GM23338 (cell line): ENCODE measurements around the gene NCF4. TPM values are rescaled to one million over a fixed set of nuclear protein-coding genes. Genes with fewer than 3 reads are reported as not detected.

Experiments used
- ETS1 ChIP-seq: IDR thresholded peaks from 2 replicates; pipeline ENCODE4 v1.6.1; 2016; ENCODE audit warnings: antibody characterized with exemption
- EZH2phosphoT487 ChIP-seq: fragments of 200-600 bp; sonication (generic); IDR thresholded peaks from one replicate; pipeline ENCODE4 v1.8.1; 2018; ENCODE audit warnings: antibody characterized with exemption; ENCODE audit not compliant: unreplicated experiment
- JUNB ChIP-seq: IDR thresholded peaks from one replicate; pipeline ENCODE4 v1.6.1; 2016; ENCODE audit warnings: antibody characterized with exemption; ENCODE audit not compliant: unreplicated experiment
- NANOG ChIP-seq: IDR thresholded peaks from 2 replicates; pipeline ENCODE4 v1.6.1; 2016; ENCODE audit warnings: antibody characterized with exemption, borderline replicate concordance
- POLR2AphosphoS5 ChIP-seq: IDR thresholded peaks from 2 replicates; pipeline ENCODE4 v1.6.1; 2016; ENCODE audit warnings: antibody characterized with exemption, low read depth
- REST ChIP-seq: IDR thresholded peaks from one replicate; pipeline ENCODE4 v1.6.1; 2018; ENCODE audit warnings: antibody characterized with exemption; ENCODE audit not compliant: unreplicated experiment
- polyA plus RNA-seq: library from polyadenylated mRNA; unstranded; fragments of >200 nt; fragmentation: Nextera tagmentation; extraction: Ambion mirVana; gene quantifications from 2 replicates; pipeline ENCODE4 v1.2.1, GENCODE V29; 2016
- total RNA-seq: library from RNA; depleted of rRNA; stranded (reverse); fragments of >200 nt; shearing (Covaris generic); gene quantifications from 2 replicates; pipeline ENCODE4 v1.2.3, GENCODE V29; 2014
- TF ChIP-seq, protein P1 (sequence below): fragments of 250-450 bp; sonication (Bioruptor Pico); IDR thresholded peaks from 2 replicates; pipeline ENCODE4 v1.5.0; 2020; ENCODE audit warnings: mild to moderate bottlenecking, moderate library complexity

NCF4 gene
- total and polyA plus RNA-seq, 2 experiments from 2014 or later = not detected

- TF ChIP-seq, protein P1, sequence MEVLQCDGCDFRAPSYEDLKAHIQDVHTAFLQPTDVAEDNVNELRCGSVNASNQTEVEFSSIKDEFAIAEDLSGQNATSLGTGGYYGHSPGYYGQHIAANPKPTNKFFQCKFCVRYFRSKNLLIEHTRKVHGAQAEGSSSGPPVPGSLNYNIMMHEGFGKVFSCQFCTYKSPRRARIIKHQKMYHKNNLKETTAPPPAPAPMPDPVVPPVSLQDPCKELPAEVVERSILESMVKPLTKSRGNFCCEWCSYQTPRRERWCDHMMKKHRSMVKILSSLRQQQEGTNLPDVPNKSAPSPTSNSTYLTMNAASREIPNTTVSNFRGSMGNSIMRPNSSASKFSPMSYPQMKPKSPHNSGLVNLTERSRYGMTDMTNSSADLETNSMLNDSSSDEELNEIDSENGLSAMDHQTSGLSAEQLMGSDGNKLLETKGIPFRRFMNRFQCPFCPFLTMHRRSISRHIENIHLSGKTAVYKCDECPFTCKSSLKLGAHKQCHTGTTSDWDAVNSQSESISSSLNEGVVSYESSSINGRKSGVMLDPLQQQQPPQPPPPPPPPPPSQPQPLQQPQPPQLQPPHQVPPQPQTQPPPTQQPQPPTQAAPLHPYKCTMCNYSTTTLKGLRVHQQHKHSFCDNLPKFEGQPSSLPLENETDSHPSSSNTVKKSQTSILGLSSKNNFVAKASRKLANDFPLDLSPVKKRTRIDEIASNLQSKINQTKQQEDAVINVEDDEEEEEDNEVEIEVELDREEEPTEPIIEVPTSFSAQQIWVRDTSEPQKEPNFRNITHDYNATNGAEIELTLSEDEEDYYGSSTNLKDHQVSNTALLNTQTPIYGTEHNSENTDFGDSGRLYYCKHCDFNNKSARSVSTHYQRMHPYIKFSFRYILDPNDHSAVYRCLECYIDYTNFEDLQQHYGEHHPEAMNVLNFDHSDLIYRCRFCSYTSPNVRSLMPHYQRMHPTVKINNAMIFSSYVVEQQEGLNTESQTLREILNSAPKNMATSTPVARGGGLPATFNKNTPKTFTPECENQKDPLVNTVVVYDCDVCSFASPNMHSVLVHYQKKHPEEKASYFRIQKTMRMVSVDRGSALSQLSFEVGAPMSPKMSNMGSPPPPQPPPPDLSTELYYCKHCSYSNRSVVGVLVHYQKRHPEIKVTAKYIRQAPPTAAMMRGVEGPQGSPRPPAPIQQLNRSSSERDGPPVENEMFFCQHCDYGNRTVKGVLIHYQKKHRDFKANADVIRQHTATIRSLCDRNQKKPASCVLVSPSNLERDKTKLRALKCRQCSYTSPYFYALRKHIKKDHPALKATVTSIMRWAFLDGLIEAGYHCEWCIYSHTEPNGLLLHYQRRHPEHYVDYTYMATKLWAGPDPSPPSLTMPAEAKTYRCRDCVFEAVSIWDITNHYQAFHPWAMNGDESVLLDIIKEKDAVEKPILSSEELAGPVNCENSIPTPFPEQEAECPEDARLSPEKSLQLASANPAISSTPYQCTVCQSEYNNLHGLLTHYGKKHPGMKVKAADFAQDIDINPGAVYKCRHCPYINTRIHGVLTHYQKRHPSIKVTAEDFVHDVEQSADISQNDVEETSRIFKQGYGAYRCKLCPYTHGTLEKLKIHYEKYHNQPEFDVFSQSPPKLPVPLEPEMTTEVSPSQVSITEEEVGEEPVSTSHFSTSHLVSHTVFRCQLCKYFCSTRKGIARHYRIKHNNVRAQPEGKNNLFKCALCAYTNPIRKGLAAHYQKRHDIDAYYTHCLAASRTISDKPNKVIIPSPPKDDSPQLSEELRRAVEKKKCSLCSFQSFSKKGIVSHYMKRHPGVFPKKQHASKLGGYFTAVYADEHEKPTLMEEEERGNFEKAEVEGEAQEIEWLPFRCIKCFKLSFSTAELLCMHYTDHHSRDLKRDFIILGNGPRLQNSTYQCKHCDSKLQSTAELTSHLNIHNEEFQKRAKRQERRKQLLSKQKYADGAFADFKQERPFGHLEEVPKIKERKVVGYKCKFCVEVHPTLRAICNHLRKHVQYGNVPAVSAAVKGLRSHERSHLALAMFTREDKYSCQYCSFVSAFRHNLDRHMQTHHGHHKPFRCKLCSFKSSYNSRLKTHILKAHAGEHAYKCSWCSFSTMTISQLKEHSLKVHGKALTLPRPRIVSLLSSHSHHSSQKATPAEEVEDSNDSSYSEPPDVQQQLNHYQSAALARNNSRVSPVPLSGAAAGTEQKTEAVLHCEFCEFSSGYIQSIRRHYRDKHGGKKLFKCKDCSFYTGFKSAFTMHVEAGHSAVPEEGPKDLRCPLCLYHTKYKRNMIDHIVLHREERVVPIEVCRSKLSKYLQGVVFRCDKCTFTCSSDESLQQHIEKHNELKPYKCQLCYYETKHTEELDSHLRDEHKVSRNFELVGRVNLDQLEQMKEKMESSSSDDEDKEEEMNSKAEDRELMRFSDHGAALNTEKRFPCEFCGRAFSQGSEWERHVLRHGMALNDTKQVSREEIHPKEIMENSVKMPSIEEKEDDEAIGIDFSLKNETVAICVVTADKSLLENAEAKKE (CRISPR knock-in tag) = no peak
- TF ChIP-seq EZH2phosphoT487 (no peak), POLR2AphosphoS5 (no peak), ETS1 (no peak), JUNB (no peak), NANOG (no peak), REST (no peak)
These were observed 14.5 kb upstream of the NCF4 start (continued) for GRCh38 chr22:36846271-36846670.
